DMS153 (cell line): Measurements from ENCODE around the gene NLGN3.
A peak's percentile ranks its signal among the peaks of the same experiment; 100 is the strongest.

Source experiments
- DNase-seq: peaks from one replicate; lab custom pipeline; 2025; lab: John Stamatoyannopoulos, UW

Gene NLGN3

GRCh38 chrX:71144651-71145050, at the start of gene NLGN3:
Gene NLGN3, plus strand, starts transcription at chrX:71144841. Its CDS starts 2,909 bp downstream, at chrX:71147750.
- DNase-seq, result no peak

GRCh38 chrX:71095033-71095432, 49.6 kb upstream of the NLGN3 start:
- DNase-seq, result no peak

- peak; percentile 23 for DNase-seq
Observed at GRCh38 chrX:71095555-71095980, 49.1 kb upstream of the NLGN3 start, which contains the start of gene FOXO4. Gene FOXO4, plus strand, starts transcription at chrX:71095851. Its CDS starts 678 bp downstream, at chrX:71096529.

- no peak for DNase-seq
Observed at GRCh38 chrX:71095981-71096759, 48.5 kb upstream of the NLGN3 start.

GRCh38 chrX:71096760-71097032, 47.9 kb upstream of the NLGN3 start:
- no peak for DNase-seq

- DNase-seq, result no peak
Observed at GRCh38 chrX:71098302-71098701, 46.3 kb upstream of the NLGN3 start.

GRCh38 chrX:71098951-71099506, 45.6 kb upstream of the NLGN3 start:
- DNase-seq, result no peak

GRCh38 chrX:71099736-71100135, 44.9 kb upstream of the NLGN3 start:
- no peak for DNase-seq

GRCh38 chrX:71100581-71101505, 43.8 kb upstream of the NLGN3 start:
- DNase-seq, result no peak

- DNase-seq, result no peak
Observed at GRCh38 chrX:71102292-71102691, 42.3 kb upstream of the NLGN3 start.

- no peak for DNase-seq
Observed at GRCh38 chrX:71103110-71103983, 41.3 kb upstream of the NLGN3 start.

- no peak for DNase-seq
Observed at GRCh38 chrX:71105628-71106027, 39.0 kb upstream of the NLGN3 start.

GRCh38 chrX:71106427-71106826, 38.2 kb upstream of the NLGN3 start, which contains the start of gene CXorf65:
Gene CXorf65, minus strand, starts transcription at chrX:71106740. Its CDS starts 184 bp downstream, at chrX:71106556.
- no peak for DNase-seq

GRCh38 chrX:71107245-71107644, 37.4 kb upstream of the NLGN3 start:
- no peak for DNase-seq

GRCh38 chrX:71107762-71108360, 36.8 kb upstream of the NLGN3 start:
- DNase-seq, result no peak

- DNase-seq, result no peak
Observed at GRCh38 chrX:71109051-71109450, 35.6 kb upstream of the NLGN3 start.

- no peak for DNase-seq
Observed at GRCh38 chrX:71111141-71111843, 33.3 kb upstream of the NLGN3 start, which contains the start of gene IL2RG. Gene IL2RG, minus strand, starts transcription at chrX:71111577. Its CDS starts 38 bp downstream, at chrX:71111539.

GRCh38 chrX:71111921-71112431, 32.7 kb upstream of the NLGN3 start:
- no peak for DNase-seq

GRCh38 chrX:71117358-71117757, 27.3 kb upstream of the NLGN3 start:
- no peak for DNase-seq
